Endothelial cell (in vitro differentiated cells): ENCODE measurements around the gene NUBPL. TPM values are rescaled to one million over a fixed set of nuclear protein-coding genes. Genes with fewer than 3 reads are reported as not detected.

Experiments
- DNase-seq: peaks from one replicate; pipeline ENCODE4 v3.0.0; 2021; ENCODE audit warnings: low spot score
- H3K27ac Mint-ChIP-seq: one replicate; pipeline ENCODE4 v1.8.0; 2021; ENCODE audit warnings: mixed read lengths, inconsistent platforms; ENCODE audit not compliant: unreplicated experiment
- H3K27me3 Mint-ChIP-seq: one replicate; pipeline ENCODE4 v1.8.0; 2021; ENCODE audit warnings: mild to moderate bottlenecking, moderate library complexity, mixed read lengths, inconsistent platforms; ENCODE audit not compliant: unreplicated experiment
- H3K36me3 Mint-ChIP-seq: one replicate; pipeline ENCODE4 v1.8.0; 2021; ENCODE audit warnings: mild to moderate bottlenecking, low read depth, mixed read lengths, inconsistent platforms; ENCODE audit not compliant: unreplicated experiment
- H3K4me1 Mint-ChIP-seq: one replicate; pipeline ENCODE4 v1.8.0; 2021; ENCODE audit warnings: mild to moderate bottlenecking, mixed read lengths, inconsistent platforms; ENCODE audit not compliant: unreplicated experiment
- H3K4me3 Mint-ChIP-seq: one replicate; pipeline ENCODE4 v1.8.0; 2021; ENCODE audit warnings: mild to moderate bottlenecking, mixed read lengths, inconsistent platforms; ENCODE audit not compliant: unreplicated experiment
- H3K9me3 Mint-ChIP-seq: one replicate; pipeline ENCODE4 v1.8.0; 2021; ENCODE audit warnings: mixed read lengths, inconsistent platforms; ENCODE audit not compliant: unreplicated experiment
- CTCF ChIP-seq: fragments of 200-600 bp; sonication (generic); IDR thresholded peaks from one replicate; pipeline ENCODE4 v1.5.0; 2021; ENCODE audit warnings: antibody characterized with exemption; ENCODE audit not compliant: unreplicated experiment
- long read RNA-seq: library from polyadenylated mRNA; unstranded; transcript quantifications from one replicate; pipeline ENCODE4 v2.0.0, GENCODE V29; 2020; ENCODE audit not compliant: unreplicated experiment
- total RNA-seq: library from RNA; stranded (reverse); fragmentation: NEBNext Ultra II Directional; extraction: Animal tissue kit (Norgen Biotek cat#: 25700); gene quantifications from one replicate; pipeline ENCODE4 v1.2.1, GENCODE V29; 2021; ENCODE audit not compliant: unreplicated experiment

The NUBPL gene
- 11.3 TPM for total RNA-seq
- long read RNA-seq, partial matches to known transcripts = 0 of 1 reads
- long read RNA-seq, other reads (novel, unspliced or antisense) = 0 of 1 reads

GRCh38 chr14:31561155-31561846, at the start of gene NUBPL:
NUBPL (plus strand) TSS chr14:31561404; CDS start chr14:31561440, 36 bp downstream.
- peaks cover 12% of the 10 kb centered on the region for H3K36me3 Mint-ChIP-seq
- H3K9me3 Mint-ChIP-seq = no peaks in the 10 kb centered on the region
- H3K4me3 Mint-ChIP-seq = peak within 1 kb of the TSS; percentile 95
- peak; percentile 96 for DNase-seq
- H3K27ac Mint-ChIP-seq = peak within 1 kb of the TSS; percentile 99
- peaks cover 12% of the 10 kb centered on the region for H3K4me1 Mint-ChIP-seq
- H3K27me3 Mint-ChIP-seq = peaks cover 6% of the 10 kb centered on the region
- TF ChIP-seq CTCF = no peak

- TF ChIP-seq CTCF = no peak
- H3K27me3 Mint-ChIP-seq = peaks cover 4% of the 10 kb centered on the region
- H3K4me1 Mint-ChIP-seq = no peaks in the 10 kb centered on the region
- no peaks in the 10 kb centered on the region for H3K36me3 Mint-ChIP-seq
- no peak overlapping the region for H3K27ac Mint-ChIP-seq
- no peak for DNase-seq
- H3K4me3 Mint-ChIP-seq = no peak overlapping the region
- no peaks in the 10 kb centered on the region for H3K9me3 Mint-ChIP-seq
Measured at GRCh38 chr14:31527087-31527486, 34.1 kb upstream of the NUBPL start.

GRCh38 chr14:31527546-31527945, 33.7 kb upstream of the NUBPL start:
- DNase-seq = no peak
- Mint-ChIP-seq H3K9me3 (no peaks in the 10 kb centered on the region), H3K27ac (no peak overlapping the region), H3K27me3 (peaks cover 4% of the 10 kb centered on the region), H3K4me1 (no peaks in the 10 kb centered on the region), H3K4me3 (no peak overlapping the region), H3K36me3 (no peaks in the 10 kb centered on the region)
- no peak for TF ChIP-seq CTCF

GRCh38 chr14:31529053-31529452, 32.2 kb upstream of the NUBPL start:
- H3K27me3 Mint-ChIP-seq = peaks cover 4% of the 10 kb centered on the region
- no peaks in the 10 kb centered on the region for H3K36me3 Mint-ChIP-seq

More at GRCh38 chr14:31529053-31529452, 32.2 kb upstream of the NUBPL start:
- no peak for TF ChIP-seq CTCF
- Mint-ChIP-seq H3K4me3 (no peak overlapping the region), H3K9me3 (no peaks in the 10 kb centered on the region), H3K4me1 (no peaks in the 10 kb centered on the region), H3K27ac (no peak overlapping the region)
- no peak for DNase-seq
